HuH-7 (cell line): ENCODE measurements around the gene RBMS1.

Source experiments
- DNase-seq: peaks from one replicate; pipeline ENCODE4 v3.0.0; 2011; ENCODE audit warnings: low spot score

Gene RBMS1

DNA sequence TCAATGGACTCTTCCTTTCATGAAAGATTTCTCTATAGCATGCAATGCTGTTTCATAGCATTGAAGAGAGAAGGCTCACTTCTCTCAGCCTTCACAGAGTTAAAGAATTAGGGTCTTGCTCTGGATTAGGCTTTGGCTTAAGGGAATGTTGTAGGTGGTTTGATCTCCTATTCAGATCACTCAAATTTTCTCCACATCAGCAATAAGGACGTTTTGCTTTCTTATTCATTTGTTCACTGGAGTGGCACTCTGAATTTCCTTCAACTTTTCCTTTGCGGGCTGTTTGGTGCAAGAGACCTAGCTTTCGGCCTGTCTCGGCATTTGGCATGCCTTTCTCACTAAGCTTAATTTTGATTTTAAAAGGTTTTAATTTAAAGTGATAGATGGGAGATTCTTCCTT lies 131.6 kb downstream of the RBMS1 start:
- DNase-seq: no peak

DNA sequence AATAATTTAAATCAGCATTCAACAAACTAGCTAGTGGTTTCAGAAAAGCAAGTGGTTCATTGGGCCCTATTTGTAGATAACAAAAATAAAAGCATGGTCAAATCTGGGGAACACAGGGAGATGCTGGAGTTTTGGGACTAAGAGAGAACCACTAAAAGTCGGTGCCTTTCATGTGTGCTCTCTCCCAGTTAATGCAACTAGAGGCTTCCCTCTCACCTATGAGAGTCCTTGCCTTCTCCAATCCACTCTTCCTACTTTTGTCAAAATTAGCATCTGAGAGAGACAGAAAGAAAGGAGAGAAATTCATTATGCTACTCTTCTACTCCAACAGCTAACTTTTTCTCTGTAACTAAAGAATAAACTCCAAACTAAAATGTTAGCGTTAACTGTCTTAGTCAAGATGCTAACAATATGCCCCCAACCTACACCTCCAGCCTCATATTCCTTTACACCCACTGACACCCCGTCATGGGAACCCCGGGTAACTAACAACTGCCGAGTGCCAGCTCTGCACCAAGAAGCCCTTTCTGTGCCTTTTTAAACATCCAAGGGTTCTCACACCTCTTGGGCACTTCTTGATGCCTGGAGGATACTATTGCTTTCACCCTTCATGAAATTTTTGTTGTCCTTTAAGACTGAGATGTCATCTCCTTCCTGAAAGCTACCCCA lies 133.4 kb downstream of the RBMS1 start:
- no peak for DNase-seq

DNA sequence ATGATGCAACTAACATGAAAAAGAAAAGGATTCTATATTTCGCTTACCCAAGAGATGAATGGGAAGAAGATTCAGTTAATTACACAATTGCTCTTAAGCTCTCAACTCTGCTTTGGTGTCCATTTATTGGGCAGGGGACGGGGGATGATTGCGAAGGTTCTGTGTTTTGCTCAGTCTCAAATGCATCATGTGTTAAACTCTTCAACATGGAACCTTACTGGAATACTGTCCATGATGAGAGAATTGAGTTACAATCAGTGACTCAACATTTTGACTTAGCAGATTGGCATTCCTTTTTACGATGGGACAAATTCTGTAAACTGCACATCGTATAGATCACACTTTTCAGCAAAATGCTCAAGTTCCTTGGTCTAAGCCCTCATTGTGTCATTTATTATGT lies 135.6 kb downstream of the RBMS1 start:
- DNase-seq: no peak

DNA sequence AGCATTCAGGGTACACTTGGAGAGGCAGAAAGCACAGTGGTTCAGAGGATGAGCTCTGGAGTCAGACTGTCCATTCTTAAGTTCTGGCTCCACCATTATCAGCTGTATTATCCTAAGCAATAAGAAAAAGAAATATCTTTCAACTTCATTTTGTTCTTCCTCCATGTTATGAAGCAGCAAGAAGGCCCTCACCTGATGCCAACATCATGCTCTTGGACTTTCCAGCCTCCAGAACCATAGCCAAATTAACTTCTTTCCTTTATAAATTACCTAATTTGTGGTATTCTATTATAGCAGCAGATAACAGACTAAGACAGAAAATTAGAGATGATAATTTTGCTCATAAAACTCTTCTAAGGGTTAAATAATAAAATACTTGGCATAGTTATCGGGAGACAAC lies 137.1 kb downstream of the RBMS1 start:
- no peak for DNase-seq

DNA sequence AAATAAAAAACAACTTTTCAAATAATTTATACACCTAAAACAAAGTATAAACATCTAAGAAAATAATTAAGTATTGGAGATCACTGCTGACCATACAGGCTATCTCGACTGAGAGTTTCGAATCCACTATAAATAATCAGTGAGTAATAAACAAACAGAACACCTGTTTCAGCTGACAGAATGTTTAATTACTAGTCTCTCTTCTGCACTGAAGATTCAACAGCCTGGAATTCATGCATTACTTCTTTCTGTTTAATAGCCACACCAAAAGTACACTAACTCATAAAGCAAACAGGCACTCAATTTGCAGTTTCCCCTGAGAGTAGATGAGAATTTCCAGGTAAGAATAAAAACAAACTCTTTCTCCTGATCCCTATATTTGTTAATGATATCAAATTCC lies 138.5 kb downstream of the RBMS1 start:
- no peak for DNase-seq

DNA sequence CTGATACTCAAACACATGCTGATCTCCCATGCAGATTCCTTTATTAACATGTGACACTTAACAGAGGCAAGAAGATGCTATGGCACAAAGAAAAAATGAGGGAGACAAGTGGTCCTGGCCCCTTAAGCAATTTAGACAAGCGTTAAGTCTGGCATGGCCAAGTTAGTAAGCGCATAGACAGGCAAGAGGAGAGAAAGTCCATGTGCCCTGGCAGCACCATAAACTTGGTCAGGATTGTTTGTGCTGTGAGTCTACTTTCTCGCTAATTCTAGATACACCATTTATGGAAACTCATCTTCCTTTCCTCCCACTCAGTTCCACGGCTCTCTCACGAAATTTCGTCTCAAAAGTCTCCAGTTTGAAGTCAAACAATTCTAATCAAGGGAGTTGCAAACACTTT lies 138.9 kb downstream of the RBMS1 start:
- no peak for DNase-seq

DNA sequence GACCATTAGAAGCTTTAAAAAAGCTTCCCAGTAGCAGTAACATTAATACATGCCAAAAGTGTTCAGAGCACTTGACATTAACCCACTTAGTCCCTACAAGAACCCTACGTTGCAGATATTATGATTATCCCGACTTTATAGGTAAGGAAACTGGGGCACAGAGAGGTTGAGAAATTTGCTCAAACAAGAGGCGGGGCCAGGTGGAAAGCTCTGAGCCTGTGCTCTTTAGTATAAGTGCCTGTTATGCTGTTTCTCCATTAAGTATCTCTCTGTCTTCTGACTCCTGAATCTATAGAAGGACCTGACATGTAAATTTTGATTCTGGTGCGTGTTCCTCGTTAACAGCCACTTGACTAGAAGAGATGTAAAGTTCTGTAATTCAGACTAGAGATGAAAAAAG lies 139.8 kb downstream of the RBMS1 start:
- DNase-seq: no peak

DNA sequence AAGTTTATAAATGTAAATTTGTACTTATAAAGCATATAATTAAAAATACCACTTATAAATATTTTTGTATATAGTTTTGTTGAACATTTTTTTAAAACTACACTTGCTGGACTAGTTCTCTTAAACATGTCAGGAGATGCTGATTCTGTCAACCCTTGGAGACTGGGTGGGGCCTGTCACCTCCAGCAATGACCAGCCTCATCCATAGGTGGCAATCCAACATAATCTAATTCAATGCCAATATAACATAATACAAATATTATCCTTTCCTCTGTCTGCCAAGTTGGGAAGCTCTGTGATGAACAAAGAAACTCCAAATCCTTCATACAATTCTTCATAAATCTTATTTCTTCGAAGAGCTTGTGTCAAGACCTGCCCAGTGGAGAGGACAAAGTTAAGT lies 140.4 kb downstream of the RBMS1 start:
- DNase-seq: no peak

DNA sequence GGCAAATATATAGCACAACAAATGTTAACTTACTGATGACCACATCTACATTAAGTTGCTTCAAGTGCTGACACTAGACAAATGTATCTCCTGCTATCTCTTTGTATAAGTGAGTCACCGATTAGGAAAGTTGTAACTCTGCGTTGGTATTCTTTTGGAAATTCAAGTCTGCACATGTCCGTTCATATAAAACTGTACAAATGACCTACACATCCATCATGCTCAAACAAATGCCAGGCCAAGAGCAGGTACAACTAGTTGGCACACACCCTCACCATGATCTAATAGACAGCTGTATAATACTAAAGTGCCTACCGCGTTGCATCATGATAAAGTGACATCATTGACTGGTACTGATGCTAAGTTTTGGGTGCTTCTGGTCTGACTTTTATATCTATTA lies 141.1 kb downstream of the RBMS1 start:
- no peak for DNase-seq

DNA sequence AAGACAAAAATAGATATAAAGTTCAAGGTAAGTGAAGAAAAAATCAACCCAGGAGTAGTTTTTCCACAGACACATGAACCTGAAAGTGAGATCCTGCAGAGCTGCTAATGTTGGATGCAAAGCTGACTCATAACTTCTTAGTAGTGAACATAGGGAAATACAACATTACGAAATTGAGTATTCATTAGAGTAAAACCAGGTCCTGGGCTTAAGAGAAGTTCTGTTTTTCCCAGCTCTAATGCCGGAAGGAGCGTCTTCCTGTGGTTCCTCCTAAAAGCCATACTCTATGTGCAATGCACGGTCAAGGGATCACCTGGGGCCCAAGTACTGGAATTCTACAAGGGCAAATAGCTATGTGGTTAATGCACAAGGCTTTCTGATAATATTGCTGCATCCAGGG lies 141.7 kb downstream of the RBMS1 start:
- no peak for DNase-seq

DNA sequence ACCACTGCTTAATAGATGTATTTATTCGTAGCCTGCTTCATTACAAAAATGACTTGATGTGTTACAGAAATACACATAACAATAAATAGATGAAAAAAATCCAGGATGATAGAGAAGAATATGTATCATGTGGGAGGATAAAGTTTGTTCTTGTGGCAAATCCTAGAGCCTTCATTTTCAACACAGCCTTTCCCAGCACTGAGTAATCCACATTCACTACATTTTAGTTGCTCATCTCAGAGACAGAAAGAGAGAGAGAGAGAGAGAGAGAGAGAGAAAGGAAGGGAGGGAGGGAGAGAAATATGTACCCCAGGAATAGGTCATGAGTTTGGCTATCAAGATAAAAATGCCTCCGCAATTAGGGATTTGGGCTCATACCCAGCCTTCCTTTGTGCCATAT lies 144.3 kb downstream of the RBMS1 start:
- no peak for DNase-seq

DNA sequence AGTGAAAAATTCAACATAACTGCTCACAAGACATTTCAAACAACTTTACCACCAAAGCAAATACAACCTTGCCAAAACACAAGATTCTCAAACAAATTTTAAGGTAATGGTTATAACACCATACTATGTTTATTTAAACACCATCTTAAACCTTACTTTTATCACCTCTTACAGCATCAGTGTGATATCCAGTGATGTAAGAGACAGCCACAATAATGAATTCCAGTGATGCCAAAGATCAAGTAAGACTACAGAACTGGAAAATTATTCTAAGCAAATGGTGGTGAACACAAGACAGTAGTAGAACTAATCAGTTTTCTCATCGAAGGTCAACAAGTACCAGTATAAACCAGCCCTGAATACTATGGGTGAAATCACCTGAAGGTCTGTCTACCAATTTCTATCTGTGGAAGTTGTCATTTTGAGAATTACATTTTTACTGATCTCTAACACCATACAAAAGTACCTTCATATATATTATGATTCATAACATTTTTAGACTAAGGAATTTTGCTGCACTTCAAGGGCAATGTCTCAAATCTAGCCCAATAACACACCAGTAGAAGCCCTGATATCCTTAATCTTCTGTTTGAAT lies 146.2 kb downstream of the RBMS1 start:
- no peak for DNase-seq

DNA sequence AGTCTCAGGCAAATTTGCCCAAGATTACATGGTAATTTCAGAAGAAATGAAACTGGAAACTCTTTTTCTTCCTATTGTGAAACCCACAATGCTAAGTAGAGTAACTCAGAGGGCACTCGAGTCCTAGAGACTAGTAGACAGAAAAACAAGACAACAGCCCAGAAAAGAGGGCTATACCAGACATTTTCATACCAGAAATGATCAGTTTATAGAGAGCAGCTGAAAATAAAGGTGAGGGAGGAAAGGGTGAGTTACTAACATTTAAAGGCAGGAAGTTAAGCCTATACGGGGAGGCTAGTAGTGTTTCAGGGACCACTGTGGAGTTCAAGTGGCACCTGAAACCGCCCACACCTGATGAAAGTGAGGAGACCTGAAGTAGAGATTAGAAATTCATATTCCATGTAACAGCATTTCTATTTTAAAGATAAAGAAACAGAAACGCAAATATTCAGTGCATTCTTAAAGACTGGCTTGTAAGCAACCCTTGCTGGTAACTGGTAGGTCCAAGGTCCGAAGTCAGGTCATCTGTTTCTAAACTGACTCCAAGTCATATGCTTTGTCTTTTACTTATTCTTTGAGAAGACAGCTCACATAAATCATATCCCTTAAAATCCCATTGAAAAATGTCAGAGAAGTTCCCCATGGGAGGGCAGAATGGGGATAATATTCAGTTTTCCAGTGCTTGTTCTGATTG lies 148.4 kb downstream of the RBMS1 start:
- DNase-seq: no peak

DNA sequence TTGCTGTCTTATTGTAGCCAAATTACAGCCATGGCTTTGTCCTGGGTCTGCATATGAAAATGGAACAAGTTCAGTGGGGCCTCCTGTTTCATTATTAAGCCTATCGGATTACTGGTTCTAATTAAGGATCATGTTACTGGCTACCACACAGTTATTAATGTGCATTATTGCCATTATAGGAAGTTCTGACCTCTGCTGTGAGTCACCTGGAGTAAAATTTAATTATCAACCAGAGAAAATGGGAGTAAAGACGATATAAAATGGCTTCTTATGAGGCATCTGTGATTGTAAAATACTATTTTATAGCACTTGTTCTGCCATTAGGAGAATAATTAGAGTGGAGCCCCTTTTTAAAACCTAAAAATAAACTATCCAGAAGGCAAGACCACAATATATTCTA lies 150.2 kb downstream of the RBMS1 start:
- DNase-seq: no peak

DNA sequence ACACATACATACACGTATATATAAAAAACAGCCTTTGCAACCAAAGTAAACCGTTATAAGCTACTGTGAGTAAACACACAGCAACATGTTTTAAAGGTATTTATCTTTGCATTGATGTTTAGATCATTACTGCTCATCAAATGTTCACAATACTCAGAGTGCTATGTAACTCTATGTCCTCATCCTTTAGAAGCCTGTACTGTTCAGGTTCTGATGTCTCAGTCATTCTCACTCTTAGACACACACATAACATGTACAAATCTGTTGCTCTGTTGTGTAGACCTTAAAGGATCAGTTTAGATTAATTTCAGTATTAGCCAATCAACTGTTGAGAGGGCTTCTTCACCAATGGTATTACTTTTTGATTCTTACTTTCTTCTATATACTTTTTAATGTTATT lies 153.9 kb downstream of the RBMS1 start:
- no peak for DNase-seq

DNA sequence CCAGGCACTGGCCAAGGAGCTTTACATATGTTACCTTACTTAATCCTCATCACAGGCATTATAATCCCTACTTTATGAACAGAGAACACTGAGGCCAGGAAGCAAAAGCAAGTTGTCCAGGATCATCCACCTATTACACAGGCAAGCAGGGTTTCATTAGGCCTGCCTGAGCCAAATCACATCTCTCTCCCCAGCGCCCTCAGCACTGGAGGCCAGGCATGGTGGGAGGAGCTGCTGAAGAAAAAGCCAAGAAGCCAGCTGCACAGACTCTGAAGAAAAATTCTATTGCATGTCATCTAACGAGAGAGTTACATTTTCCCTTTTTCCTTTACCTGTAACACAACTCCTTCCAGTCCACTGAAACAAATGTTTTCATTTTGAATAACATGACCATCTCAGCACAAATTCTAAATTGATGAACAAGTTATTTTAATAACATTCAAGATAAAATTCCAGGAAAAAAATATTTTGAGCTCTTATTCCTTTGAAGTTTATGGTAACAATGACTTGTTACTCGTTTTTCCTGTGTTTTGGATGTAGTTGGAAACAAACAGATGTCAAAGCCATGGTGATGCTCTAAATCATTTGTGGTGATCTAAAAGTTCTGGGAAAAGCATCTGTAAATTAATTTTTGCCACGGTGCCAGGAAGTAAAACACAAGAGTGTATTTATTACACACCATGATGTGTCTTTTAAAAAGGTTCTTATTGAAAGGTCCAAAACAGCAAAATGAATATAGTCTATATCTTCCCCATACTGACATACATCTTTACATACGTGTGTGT lies 154.5 kb downstream of the RBMS1 start:
- DNase-seq: no peak

DNA sequence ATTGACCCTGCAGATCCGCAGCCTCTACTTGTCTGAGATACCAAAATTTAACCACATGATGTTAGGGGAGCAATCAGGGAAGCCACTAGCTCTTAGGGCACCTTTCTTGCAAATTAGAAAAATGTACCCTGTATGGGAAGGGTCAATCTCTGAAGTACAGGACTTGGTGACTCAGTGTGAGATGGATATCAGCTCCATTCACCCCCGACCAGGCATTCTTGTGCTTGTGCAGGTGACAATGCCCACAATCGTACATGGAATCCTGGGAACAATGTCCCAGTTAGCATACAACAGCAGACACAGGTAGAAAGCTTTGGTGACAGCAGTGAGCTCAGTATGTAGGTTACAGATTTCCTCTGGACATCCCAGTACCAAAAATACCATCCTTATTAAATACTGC lies 155.9 kb downstream of the RBMS1 start:
- no peak for DNase-seq

DNA sequence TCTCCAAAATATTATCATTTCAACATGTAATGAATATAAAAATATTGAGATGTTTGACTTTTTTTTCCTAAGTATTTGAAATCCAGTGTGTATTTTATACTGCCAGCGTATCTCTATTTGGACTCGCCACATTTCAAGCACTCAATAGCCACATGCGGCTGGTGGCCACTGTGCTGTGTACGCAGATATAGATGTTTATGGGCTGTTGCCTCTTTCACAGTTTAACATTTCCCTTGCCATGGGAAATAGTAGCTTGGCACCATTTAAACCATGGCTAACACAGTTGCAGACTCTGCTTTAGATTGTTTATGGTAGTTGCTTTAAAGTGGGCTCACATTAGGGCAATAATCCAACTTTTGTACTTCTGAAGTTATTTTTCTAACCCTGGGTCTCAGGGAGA lies 157.0 kb downstream of the RBMS1 start:
- no peak for DNase-seq

DNA sequence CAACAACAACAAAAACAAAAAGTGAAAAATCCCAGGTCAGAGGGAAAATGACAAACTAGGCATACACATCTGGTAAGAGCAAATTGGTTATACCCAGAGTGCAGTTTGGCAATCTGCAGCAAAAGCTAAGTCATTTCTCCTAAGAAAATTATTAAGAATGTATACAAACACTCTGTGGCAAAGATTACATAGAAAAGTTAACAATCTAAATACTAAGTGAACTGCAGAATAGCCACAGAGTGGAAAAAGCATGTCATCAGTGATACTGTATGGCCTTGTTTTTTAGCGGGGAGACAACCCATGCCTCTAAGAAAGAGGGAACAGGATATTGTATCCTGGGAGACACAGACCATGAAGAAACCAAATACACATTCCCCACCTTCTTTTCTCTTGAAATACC lies 157.5 kb downstream of the RBMS1 start:
- no peak for DNase-seq

DNA sequence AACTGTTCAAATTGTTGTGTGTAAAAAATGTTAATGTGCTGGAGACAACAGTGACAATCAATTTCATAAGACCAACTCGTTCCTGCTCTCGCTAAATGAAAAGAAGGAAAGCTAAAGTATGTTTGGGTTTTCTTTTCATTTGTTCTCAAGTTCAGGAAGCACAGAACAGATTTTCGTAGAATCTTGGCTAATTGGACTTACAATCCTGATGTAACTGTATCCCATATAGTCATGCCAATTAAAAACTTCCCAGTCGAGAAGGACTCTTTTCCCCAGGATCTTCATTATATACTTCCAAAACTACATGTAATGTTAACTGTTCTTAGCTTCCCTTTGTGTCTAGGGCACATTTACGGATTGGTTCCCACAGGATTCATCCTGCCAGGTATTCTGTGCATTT lies 158.2 kb downstream of the RBMS1 start:
- no peak for DNase-seq

DNA sequence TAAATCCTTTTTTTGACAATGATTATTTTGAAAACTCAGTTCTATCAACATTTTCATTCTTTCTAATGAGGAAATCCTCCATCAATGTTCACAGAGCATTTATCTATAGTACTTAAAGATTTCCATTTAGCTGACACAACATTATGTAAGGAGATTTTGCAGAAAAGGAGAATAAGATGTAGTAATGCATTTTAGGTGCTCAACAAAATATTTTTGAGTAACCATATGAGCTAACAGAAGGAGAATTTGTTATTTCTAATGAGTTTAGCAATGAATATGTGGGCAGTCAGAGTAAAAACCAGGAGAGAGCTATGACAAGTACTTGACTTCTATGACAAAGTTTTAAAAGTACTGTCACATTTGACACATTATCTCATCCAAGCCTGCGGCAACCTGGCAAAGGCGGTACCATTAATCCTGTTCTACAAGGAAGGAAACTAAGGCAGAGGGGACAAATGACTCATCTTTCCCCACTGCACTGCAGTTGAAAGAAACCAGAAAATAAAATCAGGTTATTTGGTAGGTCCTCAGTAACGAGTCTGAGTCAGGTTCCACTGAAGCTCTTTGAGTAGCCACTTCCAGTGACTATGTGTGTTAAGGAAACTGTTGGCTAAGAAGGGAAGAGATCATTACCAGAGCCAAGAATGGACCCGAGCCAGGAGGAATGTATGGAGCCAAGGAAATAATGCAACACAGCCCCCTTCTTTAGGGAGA lies 159.4 kb downstream of the RBMS1 start:
- DNase-seq: no peak

DNA sequence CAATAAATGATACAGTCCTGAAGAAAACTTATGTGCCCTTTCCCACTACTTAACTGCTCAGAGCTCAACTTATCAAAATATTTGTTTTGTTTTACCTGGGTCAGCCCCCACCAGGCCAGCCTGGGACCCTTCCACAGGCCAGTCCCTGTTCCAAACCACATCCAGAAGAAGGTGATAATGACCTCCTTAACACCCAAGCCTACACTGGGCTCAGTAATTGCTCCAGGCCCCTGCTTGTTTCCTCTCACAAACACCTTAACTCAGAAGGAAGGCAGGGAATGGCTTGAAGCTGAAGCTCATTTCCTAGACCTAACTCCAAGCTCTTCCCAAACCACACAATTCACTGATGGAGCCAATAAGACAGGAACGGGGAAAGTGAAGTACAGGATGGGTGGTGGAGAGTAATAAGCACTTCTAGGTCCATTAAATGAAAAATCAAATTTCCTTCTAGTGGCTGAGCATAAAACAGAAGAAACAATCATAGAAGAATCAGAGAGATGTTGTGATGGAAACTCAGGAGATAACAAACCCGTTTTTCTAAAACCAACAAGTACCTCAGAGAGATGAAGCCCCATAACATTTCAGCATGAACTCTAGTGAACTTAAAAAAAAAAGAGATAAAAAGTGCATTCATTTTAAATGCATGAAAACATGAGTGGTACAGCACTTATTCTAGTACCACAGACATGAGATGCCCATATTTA lies 160.1 kb downstream of the RBMS1 start:
- DNase-seq: no peak
